Stimulated activated effector memory CD8-positive, alpha-beta T cell treated with anti-CD3 and anti-CD28 coated beads, Interleukin-12 subunit alpha, Interleukin-12 subunit beta, amount 100 ng/mL, for 72 hours (primary cell): Measurements from ENCODE around the gene MDK.
A peak's percentile ranks its signal among the peaks of the same experiment; 100 is the strongest.

Experiments
- ATAC-seq: fragments of 150-1000 bp; cut with Tn5 transposase; 2 replicates; pipeline ENCODE4 v1.10.0; 2021
- DNase-seq, 2 donors: peaks; one replicate each; pipeline ENCODE4 v3.0.0; 2021 to 2022; ENCODE audit warnings: low spot score in 2 of 2
- H3K27ac Mint-ChIP-seq: one replicate; pipeline ENCODE4 v1.8.0; 2022; ENCODE audit warnings: mild to moderate bottlenecking, mixed read lengths
- H3K36me3 Mint-ChIP-seq: one replicate; pipeline ENCODE4 v1.8.0; 2022; ENCODE audit warnings: mild to moderate bottlenecking, mixed read lengths
- H3K4me1 Mint-ChIP-seq: one replicate; pipeline ENCODE4 v1.8.0; 2022; ENCODE audit warnings: mixed read lengths
- H3K4me3 Mint-ChIP-seq: one replicate; pipeline ENCODE4 v1.8.0; 2022; ENCODE audit warnings: mild to moderate bottlenecking, mixed read lengths
- H3K9me3 Mint-ChIP-seq: one replicate; pipeline ENCODE4 v1.8.0; 2022; ENCODE audit warnings: mixed read lengths

Gene MDK

DNA sequence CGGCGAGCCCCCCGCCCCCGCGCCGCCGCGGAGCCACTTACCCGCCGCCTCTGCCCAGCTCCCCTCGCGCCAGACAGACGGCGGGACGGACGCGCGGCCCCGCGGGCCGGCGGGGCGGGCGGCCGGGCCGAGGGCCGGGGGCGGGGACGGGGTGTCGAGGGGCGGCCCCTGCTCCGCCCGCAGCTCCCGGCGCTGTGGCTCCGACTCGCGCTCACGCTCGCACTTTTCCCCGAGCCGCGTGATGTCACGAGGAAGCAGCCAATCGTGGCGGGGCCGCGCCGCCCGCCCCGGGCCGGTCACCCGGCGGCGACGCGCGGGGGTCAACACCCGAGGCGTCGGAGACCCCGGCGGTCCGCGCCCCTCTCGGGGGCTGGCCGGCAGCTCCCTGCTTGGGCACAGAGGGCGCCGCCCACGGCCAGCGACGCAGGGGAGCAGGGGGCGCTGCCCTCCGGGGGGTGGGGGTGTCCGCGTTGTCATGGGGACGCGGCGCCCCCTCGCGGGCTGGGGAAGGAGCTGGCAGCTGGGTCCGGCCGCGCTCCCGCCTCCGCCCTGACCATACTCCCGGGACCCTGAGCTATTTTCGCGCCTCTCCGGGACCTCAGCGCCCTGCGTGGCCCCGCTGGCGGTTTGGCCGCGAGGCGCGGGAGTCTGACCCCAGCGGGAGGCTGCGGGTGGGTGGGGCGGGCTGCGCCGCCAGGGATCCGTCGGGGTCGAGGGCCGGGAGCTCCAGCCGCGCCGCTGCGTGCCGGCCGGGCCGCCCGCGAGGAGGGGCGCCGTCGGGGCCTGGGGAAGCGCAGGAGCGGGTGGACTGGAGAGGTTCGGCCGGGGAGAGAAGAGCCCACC lies 10.3 kb downstream of the MDK start, which contains the start of gene CHRM4:
Gene CHRM4, minus strand, starts transcription at position 199 of the 843 bp plus-strand sequence. CDS start 5,219 bp downstream, outside the sequence.
- H3K27ac Mint-ChIP-seq, result peak within 1 kb of the TSS; percentile 56
- H3K4me1 Mint-ChIP-seq, result peaks cover 39% of the 10 kb centered on the region
- peak within 1 kb of the TSS; percentile 74 for H3K4me3 Mint-ChIP-seq
- H3K9me3 Mint-ChIP-seq, result no peaks in the 10 kb centered on the region
- DNase-seq, result peak in 1 of 2 donors; percentile 73
- H3K36me3 Mint-ChIP-seq, result peaks cover 11% of the 10 kb centered on the region
- ATAC-seq, result no peak

DNA sequence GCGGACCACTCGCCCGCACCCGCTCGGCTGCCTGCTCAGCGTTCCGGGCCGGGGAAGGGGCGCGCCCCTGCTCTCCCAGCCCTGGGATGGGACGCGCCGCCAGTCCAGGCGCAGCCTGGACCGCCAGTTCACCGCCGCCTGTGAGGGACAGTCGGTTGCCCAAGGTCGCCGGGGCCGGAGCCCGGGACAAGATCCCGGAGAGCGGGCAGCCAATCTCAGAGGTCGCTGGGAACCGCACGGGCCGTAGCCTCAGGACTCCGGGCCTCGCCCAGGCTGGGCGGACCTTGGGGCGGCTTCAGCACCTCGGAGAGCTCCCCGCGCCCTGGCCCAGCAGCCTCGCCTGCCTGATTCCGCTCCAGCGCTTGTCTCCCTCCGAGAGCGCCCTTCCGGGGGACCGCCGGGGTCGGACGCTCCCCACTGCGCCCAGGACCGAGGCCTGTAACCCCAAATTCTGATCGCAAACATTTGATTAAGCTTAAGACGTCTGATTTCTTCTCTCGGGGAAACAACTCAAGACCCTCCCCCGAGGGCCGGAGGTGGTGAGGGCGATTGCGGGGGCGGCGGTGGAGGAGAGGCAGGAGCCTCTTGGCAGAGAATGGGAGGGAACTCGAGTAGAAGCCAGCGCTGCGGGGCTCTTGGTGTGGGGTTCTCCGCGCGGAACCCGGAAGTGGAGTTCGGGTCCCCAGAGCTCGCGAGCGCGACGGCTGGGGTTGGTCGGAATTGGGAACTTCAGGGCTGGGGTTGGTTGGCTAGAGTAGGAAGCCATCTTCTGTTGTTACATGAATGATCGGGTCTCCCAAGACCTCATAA lies 11.2 kb downstream of the MDK start:
- peaks cover 34% of the 10 kb centered on the region for H3K4me1 Mint-ChIP-seq
- H3K4me3 Mint-ChIP-seq, result peak overlapping the region; percentile 74
- ATAC-seq (peak; percentile 83), DNase-seq (peak; percentile 83 to 91)
- H3K27ac Mint-ChIP-seq, result peak overlapping the region; percentile 56
- H3K9me3 Mint-ChIP-seq, result no peaks in the 10 kb centered on the region
- peaks cover 15% of the 10 kb centered on the region for H3K36me3 Mint-ChIP-seq

DNA sequence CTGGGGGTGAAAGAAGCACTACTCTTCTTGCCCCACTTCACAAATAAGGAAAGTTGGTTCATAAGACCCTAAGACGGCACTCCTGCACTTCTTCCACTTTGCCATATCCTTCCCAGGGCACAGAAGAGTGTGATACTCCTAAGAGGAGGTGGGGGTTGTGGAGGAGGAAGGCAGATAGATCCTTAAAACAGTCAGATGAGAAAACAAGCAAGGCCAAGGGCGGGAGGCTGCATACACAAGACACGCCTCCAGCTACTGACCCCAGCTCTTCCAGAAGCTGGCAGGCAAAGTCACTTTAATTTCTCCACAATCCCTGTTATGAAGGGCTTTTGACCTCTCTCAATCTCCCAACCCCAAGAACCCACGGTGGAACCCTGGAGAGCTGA lies 11.8 kb downstream of the MDK start:
- Mint-ChIP-seq H3K27ac (no peak overlapping the region), H3K36me3 (peaks cover 19% of the 10 kb centered on the region), H3K4me1 (peaks cover 28% of the 10 kb centered on the region), H3K4me3 (peak overlapping the region; percentile 74), H3K9me3 (no peaks in the 10 kb centered on the region)
- DNase-seq (no peak), ATAC-seq (no peak)

DNA sequence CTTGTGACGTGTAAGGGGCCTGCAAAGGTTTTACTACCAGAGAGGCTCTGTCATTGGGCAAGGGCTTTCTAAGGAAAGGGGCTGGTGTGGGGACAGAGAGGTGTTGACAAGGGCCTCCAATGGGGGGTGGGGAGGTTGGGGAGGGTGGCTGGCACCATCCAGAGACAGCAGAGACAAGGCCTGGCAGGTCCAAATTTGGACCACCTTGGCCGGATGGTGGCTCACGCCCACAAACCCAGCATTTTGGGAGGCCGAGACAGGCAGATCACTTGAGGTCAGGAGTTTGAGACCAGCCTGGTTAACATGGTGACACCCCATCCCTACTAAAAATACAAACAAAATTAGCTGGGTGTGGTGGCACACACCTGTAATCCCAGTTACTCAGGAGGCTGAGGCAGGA lies 12.3 kb downstream of the MDK start:
- Mint-ChIP-seq H3K36me3 (peaks cover 19% of the 10 kb centered on the region), H3K4me3 (no peak overlapping the region), H3K9me3 (no peaks in the 10 kb centered on the region), H3K4me1 (peaks cover 24% of the 10 kb centered on the region), H3K27ac (no peak overlapping the region)
- ATAC-seq (no peak), DNase-seq (no peak)

DNA sequence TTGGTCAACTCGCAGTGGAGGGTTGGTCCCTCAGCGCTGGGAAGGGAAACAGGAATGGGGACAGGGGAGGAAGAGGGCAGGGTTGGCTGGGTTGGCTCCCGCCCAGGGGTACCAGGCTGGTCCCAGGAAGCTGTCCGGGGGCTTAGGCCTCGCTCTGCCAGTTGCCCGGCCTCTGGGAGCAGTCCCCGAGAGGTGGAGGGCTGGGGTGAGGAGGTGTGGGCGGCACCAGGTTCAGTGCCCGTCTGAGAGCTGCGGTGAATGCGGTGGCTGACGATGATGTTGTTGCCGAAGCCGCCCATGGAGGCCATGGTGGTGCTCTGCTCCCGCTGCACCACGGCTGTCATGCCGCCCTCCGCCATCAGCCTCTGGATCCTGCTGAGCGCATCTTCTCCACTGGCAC lies 16.1 kb downstream of the MDK start:
- Mint-ChIP-seq H3K4me3 (no peak overlapping the region), H3K27ac (no peak overlapping the region), H3K9me3 (no peaks in the 10 kb centered on the region), H3K4me1 (peaks cover 9% of the 10 kb centered on the region), H3K36me3 (peaks cover 22% of the 10 kb centered on the region)
- ATAC-seq (no peak), DNase-seq (no peak)

DNA sequence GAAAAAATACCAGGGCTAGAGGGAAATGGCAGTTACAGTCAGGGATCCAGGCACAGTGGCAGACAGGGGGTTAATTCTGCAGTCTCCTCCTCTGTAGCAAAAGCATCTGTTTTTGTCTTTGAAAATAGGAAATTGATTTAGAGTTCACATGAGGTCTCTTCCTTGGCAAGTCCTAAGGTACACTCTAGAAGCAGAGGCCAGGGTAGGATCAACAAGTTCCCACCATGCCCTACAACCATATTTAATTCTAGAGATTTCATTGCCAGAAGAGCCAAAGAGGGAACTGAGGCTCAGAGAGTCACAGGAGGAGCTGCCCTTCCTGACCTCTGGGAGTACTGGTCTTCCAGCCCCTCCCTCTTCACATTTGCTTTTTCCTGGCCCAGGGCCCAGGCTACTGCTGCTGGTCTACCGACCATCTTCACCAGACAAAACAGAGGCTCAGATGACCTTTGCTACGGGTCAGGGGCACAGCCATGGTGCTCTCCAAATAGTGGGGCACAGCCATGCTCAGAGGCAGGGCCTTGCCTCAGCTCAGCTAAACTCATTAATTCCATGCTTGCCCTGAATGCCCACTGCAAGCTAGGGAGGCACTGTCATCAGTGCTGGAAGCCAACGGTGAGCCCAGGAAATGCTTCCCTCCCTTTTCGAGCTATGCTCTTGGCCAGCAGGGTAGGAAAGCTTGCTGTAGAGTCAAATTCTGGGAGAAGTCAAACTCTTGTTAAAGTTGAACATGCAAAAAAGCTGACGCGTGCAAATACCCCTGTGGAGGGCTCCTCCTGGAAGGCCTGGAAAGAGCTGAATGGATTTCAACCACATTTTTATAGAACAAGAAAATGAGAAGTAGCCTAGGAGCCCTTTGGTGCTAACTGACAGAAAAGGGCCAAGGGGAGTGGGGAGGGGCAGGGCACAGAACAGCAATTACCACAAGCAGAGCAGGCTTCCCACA lies 21.8 kb downstream of the MDK start:
- Mint-ChIP-seq H3K27ac (no peak overlapping the region), H3K36me3 (peaks cover 48% of the 10 kb centered on the region), H3K9me3 (no peaks in the 10 kb centered on the region), H3K4me1 (no peaks in the 10 kb centered on the region), H3K4me3 (no peak overlapping the region)
- ATAC-seq (no peak), DNase-seq (no peak)

DNA sequence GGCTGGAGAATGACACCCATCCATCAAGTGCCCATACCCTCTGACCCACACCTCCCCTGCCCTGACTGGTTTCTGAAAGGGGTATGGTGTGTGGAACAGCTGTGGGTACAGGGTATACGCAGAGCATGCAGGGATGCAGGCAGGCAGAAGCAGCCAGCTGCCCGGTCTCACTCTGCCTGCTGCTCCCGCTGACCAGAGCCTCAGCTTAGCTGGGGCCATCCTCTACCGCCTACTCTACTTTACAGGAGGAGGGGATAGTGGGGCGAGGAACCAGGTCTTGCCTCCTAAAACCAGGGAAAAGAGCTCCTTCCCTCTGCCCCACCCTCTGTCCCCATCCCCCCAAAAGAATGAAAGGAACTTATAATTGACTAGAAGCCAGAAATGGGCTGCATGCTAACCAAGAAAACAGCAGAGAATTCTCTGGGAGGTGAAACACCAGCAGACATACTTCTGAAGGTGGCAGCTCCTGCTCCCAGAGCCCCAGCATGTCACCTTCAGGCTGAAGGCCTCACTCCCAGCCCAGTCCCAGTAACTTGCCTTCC lies 23.1 kb downstream of the MDK start:
- Mint-ChIP-seq H3K4me1 (no peaks in the 10 kb centered on the region), H3K9me3 (no peaks in the 10 kb centered on the region), H3K36me3 (peaks cover 57% of the 10 kb centered on the region), H3K27ac (no peak overlapping the region), H3K4me3 (no peak overlapping the region)
- DNase-seq, result no peak
- no peak for ATAC-seq

DNA sequence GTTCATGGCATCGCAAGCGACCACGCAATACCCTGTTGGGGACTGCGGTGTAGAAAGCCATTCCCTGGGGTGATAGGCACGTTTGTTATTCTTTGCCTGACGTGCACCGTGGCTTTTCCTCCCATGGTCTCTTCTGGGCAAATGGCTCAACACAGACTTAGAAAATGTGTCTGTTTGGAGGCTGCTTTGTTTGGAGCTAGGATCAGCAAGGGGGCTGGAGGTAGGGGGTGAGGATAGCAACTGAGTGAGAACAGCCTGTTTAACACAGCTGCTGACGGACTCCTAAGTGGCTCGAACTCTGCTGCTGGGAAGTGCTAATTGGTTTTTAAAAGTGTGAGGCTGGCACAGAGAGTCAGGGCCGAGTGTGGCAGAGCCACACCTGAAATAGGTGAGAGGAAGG lies 26.2 kb downstream of the MDK start:
- peaks cover 61% of the 10 kb centered on the region for H3K36me3 Mint-ChIP-seq
- H3K4me1 Mint-ChIP-seq, result no peaks in the 10 kb centered on the region
- no peaks in the 10 kb centered on the region for H3K9me3 Mint-ChIP-seq
- no peak for ATAC-seq
- no peak for DNase-seq
- H3K4me3 Mint-ChIP-seq, result no peak overlapping the region
- H3K27ac Mint-ChIP-seq, result no peak overlapping the region

DNA sequence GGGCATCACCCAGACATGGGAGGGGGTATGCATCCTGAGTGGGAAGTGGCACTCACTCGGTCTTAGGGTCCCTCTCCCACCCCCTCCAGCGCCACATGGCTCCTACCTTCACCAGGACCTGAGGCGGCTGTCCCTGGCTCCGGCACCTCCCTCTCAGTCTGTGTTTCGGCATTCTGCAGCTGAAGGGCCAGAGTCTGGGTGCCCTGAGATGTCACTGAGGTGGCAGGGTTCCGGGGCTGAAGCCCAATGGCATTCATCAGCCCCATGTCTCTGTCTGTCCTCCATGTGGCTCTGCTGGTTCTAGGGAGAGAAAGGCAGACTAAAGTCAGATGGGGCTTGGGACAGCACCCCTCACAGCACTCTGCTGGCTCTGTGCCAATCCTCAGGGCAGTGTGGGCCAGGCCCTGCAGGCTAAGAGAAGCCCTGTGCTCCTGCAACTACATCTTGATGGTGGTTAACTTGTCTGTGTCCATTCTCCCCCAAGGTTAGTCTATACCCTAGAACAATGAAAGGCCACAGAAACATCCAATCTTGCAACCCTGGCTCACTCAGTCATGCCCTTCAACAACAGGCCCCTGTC lies 27.0 kb downstream of the MDK start:
- ATAC-seq (no peak), DNase-seq (no peak)
- Mint-ChIP-seq H3K9me3 (no peaks in the 10 kb centered on the region), H3K4me1 (no peaks in the 10 kb centered on the region), H3K4me3 (no peak overlapping the region), H3K36me3 (peaks cover 57% of the 10 kb centered on the region), H3K27ac (no peak overlapping the region)

DNA sequence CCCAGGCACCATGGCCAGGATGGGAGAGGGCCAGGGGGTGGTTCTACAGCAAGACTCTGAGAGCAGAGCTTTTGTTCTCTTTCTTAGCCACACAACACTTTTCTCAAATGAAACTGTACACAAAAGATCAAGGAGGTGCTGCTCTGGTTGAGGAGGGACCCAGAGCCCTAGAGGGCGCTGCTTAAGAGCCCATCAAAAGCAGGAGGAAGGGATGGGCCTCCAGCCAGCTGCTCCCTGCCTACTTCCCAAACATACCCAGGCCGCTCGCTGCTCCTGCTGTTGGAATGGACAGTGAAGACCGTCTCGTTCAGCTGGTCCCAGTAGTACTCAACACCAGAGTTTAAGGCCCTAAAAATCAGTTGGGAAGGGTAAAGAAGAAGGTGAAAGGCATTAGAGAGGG lies 28.6 kb downstream of the MDK start:
- Mint-ChIP-seq H3K4me1 (no peaks in the 10 kb centered on the region), H3K4me3 (no peak overlapping the region), H3K27ac (peak overlapping the region; percentile 85), H3K9me3 (no peaks in the 10 kb centered on the region), H3K36me3 (peaks cover 57% of the 10 kb centered on the region)
- DNase-seq (no peak), ATAC-seq (no peak)

DNA sequence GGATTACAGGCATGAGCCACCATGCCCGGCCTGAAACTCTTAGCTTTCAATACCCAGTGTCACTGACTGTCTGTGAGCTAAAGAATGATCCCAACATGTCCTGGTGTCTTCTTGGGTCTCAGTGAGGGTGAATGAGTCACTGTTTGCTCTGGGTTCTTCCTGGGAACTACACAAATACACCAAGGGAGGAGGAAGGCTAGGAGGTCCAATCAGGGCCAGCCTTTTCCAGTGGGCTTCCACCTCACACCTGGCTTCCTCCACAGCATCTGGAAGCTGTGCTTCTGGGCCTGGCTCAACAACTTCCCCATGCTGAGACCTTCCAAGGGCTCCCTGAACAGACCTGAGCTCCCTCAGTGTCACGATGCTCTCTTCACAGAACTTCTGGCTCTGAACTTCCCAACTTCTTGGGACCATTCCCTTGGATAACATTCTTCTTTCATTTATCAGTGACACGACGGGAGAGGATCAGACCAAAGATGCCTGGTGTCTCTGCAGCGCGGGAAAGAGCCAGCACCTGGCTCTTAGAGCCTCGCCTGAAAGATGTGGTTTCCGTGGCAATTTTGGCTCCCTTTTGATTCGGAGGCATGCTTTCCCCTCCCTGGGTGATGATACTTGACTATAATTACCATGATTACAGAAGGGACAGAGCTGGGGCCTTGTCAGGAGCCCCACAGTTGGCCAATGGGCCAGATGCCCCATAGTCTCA lies 32.4 kb downstream of the MDK start:
- Mint-ChIP-seq H3K36me3 (peaks cover 57% of the 10 kb centered on the region), H3K4me3 (no peak overlapping the region), H3K27ac (no peak overlapping the region), H3K9me3 (no peaks in the 10 kb centered on the region), H3K4me1 (no peaks in the 10 kb centered on the region)
- ATAC-seq (no peak), DNase-seq (no peak)

DNA sequence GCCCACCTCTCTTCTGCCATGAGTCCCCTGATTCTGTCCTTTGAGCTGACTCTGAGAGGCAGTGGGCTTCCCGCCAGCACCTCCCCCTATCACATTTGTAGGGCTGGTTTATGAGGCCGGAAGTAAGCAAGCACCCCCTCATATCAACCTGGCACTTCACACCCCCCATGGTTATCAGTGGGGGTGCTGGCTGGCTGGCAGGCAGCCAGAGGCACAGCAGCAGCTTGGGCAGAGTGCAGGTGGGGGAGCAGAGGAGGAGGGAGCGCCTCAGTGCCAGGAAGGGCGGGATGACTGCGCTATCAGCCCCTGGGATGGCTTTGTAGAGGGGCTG lies 33.0 kb downstream of the MDK start:
- Mint-ChIP-seq H3K36me3 (peaks cover 53% of the 10 kb centered on the region), H3K4me1 (no peaks in the 10 kb centered on the region), H3K27ac (no peak overlapping the region), H3K9me3 (no peaks in the 10 kb centered on the region), H3K4me3 (no peak overlapping the region)
- DNase-seq, result no peak
- ATAC-seq, result no peak

DNA sequence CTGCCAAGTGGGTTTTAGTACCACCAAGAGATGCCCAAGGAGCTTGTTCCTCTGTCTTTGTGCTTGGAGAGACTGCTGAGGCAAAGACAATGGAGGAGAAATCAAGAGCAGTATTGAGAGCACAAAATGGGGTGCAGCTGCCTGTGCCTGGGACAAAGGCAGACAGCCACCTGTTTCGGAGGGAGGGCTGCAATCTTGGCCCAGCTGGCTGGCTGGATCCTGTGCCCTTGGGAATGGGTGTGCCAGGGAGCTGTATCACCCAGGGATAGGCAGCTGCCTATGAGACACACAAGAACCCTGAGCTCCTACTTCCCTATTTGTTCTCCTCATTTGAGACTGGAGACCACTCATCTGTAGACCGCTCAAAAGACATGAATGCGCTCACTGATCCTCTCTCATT lies 33.4 kb downstream of the MDK start:
- no peaks in the 10 kb centered on the region for H3K4me1 Mint-ChIP-seq
- no peak for DNase-seq
- H3K27ac Mint-ChIP-seq, result no peak overlapping the region
- H3K36me3 Mint-ChIP-seq, result peaks cover 48% of the 10 kb centered on the region
- no peaks in the 10 kb centered on the region for H3K9me3 Mint-ChIP-seq
- no peak overlapping the region for H3K4me3 Mint-ChIP-seq
- ATAC-seq, result no peak

DNA sequence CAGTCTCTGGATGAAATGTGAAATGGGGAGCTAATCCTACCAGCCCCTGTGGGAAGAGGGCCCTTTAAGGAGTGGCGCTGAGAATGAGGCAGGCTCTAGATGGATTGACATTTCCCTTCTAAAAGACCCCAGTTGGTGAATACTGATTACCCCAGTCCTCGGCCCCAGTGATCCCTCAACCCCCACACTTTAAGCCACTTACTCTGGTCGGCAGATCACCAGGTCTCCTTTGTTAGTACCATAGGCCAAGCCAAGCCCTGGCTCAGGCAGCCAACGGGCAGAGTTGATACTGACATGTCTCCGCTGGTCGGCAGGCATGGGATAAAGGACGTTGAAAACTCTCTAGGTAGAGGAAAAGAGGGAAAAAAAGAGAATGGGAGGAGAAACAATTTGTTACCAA lies 36.2 kb downstream of the MDK start:
- no peak overlapping the region for H3K4me3 Mint-ChIP-seq
- H3K9me3 Mint-ChIP-seq, result no peaks in the 10 kb centered on the region
- H3K27ac Mint-ChIP-seq, result no peak overlapping the region
- DNase-seq, result no peak
- ATAC-seq, result no peak
- H3K36me3 Mint-ChIP-seq, result peaks cover 52% of the 10 kb centered on the region
- H3K4me1 Mint-ChIP-seq, result no peaks in the 10 kb centered on the region
